ENCODE measurements around the gene ZNF205. TPM values are rescaled to one million over a fixed set of nuclear protein-coding genes. Genes with fewer than 3 reads are reported as not detected.
"Not testable (repeated sequence)": the region's sequence is repeated elsewhere in the genome, so short reads cannot be mapped to it uniquely, and the experiment has no call there.

The ZNF205 gene
- total RNA-seq, 1 experiment from 2014 or later = 15.4 TPM

DNA sequence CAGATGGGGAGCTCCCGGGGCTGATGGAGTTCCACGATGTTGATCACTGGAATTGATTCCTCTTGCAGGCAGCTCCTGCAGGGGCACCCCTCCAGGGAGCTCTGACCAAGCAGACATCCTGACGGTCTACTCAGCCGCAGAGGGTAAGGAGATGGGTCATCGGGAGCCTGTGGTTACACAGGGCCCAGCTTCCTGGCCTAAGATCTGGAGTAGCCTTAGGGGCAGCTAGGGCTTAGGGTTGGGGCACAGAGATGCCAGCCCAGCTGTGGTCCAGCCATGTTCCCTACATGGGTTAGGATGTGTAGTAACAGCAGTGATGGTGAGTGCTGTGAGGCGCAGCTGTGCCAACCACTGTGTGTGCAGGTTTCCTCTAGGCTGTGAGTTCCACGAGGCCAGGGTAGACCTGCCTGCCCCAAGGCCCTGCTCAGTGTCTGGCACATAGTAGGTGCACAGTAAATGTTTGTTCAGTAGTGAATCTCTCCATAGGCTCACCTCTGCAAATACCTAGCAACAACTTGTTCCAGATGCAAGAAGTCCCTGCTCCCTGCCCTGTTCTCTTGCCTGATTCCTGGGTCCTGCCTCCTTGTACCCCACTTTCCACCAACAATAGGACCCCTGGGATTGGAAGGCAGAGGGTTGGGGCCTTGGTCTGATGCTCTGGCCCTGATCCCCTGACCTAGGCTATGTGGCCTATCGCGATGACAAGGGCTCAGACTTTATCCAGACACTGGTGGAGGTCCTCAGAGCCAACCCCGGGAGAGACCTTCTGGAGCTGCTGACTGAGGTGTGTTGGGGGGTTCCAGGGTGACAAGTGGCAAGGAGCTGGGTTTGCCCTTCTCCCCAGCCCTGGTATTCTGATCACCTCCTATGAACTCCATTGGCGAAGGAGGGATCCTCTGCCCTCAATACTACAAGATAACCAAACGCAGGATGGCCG, 36.1 kb downstream of the ZNF205 start:
- no peak for DNase-seq (ENCODE audit: low read depth)

DNA sequence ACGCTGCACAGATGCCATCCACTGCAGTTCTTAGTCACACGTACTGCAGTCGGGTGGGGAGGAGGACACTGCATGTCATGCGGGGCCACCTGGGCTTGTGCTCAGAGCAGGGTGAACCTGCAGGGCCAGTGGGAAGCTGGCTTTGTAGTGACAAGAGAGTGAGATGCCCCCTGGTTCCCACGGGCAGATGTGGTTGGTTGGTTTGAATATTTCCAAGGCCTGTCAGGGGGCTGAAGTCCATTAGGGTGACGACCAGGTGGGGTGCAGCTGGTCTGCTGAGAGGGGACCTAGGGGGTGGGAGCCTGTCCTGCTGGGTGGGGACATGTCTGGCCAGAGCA, 36.8 kb downstream of the ZNF205 start:
- no peak for DNase-seq (ENCODE audit: low read depth)

DNA sequence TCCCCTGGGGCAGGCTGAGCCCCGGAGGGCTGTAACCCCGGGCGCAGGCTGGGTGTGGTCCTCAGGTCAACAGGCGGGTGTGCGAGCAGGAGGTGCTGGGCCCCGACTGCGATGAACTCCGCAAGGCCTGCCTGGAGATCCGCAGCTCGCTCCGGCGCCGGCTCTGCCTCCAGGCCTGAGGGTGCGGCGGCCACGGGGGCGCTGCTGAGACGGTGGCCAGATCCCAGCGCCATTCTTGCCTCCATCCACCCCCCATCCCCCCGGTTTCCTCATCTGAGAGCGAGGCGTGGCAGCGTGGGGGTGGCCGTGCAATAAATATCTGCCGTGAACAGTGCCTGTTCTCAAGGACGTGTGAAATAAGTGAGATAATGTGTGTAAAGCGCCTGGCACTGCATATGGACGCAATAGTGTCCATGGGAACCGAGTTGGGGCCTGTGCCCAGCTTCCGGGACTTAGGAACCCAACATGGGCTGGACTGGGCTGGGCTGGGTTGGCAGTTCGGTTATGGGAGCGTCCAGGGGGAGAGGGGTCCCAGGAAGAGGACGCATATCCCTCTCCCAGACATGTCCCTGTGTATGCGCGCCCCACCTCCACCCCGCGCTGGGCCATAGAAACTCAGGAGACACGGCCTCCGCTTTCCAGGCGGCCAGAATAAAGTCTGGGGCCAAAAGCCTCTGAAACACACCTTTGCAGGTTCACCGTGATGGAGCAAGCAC, 37.4 kb downstream of the ZNF205 start:
- no peak for DNase-seq (ENCODE audit: low read depth)

- DNase-seq (ENCODE audit: low read depth) = peak; percentile 95
Observed at GRCh38 chr16:3150346-3151218, 38.2 kb downstream of the ZNF205 start.

- no peak for DNase-seq (ENCODE audit: low read depth)
Observed at GRCh38 chr16:3152027-3152276, 39.6 kb downstream of the ZNF205 start.

GRCh38 chr16:3152277-3152990, 40.0 kb downstream of the ZNF205 start:
- DNase-seq (ENCODE audit: low read depth) = peak; percentile 94

DNA sequence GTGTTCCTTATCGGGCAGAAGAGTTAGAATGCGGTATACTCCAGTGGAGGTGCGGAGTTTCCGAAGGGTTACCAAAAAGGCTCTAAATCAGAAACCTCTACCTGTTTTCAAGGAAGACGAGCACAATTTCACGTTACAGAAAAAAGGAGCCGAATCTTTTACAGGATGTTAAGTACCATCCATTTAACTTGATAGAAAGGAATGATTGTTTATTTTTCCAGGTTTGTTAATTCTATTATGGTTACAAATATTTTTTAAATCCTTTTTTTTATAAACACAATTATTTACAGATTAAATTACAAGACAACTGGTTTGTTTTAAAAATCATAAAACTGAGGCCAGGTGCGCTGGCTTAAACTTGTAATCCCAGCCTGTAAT, 40.6 kb downstream of the ZNF205 start:
- no peak for DNase-seq (ENCODE audit: low read depth)

GRCh38 chr16:3155181-3155580, 42.8 kb downstream of the ZNF205 start:
- no peak for DNase-seq (ENCODE audit: low read depth)

DNA sequence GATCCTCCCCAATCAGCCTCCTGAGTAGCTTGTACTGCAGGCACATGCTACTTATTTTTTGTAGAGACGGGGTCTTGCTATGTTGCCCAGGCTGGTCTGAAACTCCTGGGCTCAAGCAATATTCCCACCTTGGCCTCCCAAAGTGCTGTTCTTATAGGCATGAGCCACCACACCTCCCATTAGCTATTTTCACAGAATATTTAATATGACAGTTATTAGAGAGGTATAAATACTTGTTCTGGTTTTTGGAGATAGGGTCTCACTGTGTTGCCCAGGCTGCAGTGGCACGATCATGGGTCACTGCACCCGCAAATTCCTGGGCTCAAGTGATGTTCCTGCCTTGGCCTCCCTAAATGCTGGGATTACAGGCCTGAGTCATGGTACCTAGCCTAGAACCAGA, 43.6 kb downstream of the ZNF205 start:
- no peak for DNase-seq (ENCODE audit: low read depth)

DNA sequence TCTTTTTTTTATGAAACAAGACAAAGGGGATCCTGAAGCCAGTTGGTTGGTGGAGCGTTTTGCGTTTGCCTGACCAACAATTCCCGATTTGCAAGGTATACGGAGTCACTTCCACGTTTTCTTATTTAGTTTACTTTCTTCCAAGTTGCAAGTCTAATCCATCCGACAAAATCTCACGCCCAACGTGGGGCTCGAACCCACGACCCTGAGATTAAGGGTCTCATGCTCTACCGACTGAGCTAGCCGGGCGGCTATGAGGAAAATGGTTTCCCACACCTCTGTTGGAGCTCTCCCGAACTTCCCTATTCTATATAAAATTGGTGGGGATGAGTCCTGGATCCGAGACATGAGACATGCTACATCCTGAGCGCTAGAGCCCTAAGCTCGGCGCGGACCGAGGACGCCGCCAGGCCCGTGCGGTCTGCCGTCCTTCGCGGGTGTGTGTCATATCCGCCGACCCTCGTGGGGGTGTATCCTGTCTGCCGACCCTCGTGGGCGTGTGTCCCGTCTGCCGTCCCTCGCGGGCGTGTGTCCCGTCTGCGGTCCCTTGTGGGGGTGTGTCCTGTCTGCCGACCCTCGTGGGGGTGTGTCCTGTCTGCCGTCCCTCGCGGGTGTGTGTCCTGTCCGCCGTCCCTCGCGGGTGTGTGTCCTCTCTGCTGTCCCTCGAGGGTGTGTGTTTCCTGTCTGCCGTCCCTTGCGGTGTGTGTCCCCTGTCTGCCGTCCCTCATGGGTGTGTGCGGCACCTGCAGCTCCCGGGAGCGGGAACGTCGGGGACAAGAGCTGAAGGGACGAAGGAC, 45.0 kb downstream of the ZNF205 start:
- peak; percentile 96 for DNase-seq (ENCODE audit: low read depth)

DNA sequence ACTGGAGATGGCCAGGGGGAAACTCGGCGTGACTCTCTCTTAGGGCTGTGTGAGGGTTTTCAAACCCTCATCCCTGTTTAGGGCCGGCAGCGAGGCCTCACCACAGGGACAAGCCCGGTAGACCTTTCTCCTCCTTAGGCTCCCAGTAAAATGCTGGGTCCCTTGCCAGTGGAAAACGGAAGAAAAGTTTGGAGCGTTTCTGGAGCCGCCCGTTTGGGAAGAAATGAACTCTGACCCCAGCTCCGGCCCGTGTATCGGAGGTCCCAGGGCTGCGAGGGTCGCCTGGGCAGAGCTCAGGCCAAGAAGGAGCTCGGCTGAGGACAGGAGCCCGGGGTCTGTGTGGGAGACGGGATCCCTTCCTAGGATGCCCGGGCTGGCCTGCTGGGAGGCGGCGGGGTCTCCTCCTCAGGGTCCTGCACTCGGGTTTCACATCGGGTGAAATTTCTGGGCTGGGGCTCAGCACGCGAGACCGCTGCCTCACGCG, 45.7 kb downstream of the ZNF205 start:
- DNase-seq (ENCODE audit: low read depth) = no peak

DNA sequence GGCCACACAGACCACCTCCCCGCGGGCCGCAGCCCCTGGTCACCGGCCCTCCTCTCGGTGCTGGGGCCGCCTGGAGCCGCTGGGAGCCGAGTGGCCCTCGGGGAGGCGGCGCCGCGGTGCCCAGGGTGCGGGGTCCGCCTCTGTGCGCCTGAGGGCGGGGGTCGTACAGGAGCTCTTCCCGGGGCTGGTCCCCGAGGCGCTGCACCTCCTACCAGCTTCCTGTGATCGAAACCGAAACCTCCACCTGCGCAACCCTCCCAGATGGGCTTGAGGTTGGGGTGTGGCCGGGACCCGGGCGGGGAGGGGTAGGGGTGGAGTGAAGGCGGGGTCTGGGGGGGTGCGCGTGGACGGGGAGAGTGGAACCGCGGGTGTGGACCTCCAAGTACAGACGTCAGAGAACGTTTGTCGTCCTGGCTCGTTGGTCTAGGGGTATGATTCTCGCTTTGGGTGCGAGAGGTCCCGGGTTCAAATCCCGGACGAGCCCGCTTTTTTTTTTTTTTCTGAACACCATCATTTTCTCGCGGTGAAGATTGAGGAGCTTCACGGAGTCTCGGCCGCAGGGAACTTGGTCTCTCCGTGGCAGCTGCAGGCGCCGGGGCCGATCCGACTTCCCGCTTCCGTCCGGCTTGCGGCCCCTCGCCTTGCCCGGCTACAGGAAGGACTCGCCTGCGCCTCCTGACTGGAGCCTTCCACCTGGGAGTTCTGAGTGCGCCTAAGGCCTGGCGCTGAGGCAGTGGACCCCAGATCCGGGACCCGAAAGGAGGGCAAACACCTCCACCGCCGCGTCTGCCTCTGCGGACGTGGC, 46.3 kb downstream of the ZNF205 start:
- peak; percentile 92 for DNase-seq (ENCODE audit: low read depth)

GRCh38 chr16:3161235-3162018, 49.0 kb downstream of the ZNF205 start:
- DNase-seq (ENCODE audit: low read depth) = no peak

- DNase-seq (ENCODE audit: low read depth) = no peak
Observed at GRCh38 chr16:3164121-3164991, 52.0 kb downstream of the ZNF205 start.

GRCh38 chr16:3165111-3165822, 52.9 kb downstream of the ZNF205 start:
- DNase-seq (ENCODE audit: low read depth) = no peak

- DNase-seq (ENCODE audit: low read depth) = no peak
Observed at GRCh38 chr16:3166505-3166886, 54.1 kb downstream of the ZNF205 start.

DNA sequence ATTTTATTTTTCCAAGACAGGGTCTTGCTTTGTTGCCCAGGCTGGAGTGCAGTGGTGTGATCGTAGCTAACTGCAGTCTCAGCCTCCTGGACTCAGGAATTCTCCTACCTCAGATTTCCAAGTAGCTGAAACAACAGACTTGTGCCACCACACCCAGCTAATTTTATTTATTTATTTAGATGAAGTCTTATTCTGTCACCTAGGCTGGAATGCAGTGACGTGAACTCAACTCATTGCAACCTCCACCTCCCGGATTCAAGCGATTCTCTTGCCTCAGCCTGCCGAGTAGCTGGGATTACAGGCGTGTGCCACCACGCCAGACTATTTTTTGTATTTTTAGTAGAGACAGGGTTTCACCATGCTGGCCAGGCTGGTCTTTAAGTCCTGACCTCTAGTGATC, 56.3 kb downstream of the ZNF205 start:
- not testable (repeated sequence) for DNase-seq (ENCODE audit: low read depth)

Measured in M059J (cell line).